Suprapubic skin (tissue), 4 donors: ENCODE results near the gene PEAR1. TPM values are rescaled to one million over a fixed set of nuclear protein-coding genes. Genes with fewer than 3 reads are reported as not detected.

Source experiments
- DNase-seq, 2 donors: peaks; one replicate each; pipeline ENCODE4 v3.0.0-alpha.2; 2019; ENCODE audit warnings: low spot score in 2 of 2
- H3K27ac ChIP-seq: fragments of 200-600 bp; sonication (generic); one replicate; pipeline ENCODE4 v1.5.1; 2019
- H3K27me3 ChIP-seq: fragments of 200-600 bp; sonication (generic); one replicate; pipeline ENCODE4 v1.5.1; 2019
- H3K36me3 ChIP-seq: fragments of 200-600 bp; sonication (generic); one replicate; pipeline ENCODE4 v1.5.1; 2019
- H3K4me1 ChIP-seq: fragments of 200-600 bp; sonication (generic); one replicate; pipeline ENCODE4 v1.5.1; 2019
- H3K4me3 ChIP-seq: fragments of 200-600 bp; sonication (generic); one replicate; pipeline ENCODE4 v1.5.1; 2019; ENCODE audit warnings: mild to moderate bottlenecking
- H3K9me3 ChIP-seq: fragments of 200-600 bp; sonication (generic); one replicate; pipeline ENCODE4 v1.5.1; 2019
- CTCF ChIP-seq, 2 donors: fragments of 200-600 bp in 1 of 2; fragments of 450-650 bp in 1 of 2; sonication (generic) in 1 of 2; IDR thresholded peaks; one replicate each; pipeline ENCODE4 v1.5.1; 2016 to 2019; ENCODE audit warnings: antibody characterized with exemption in 2 of 2, mild to moderate bottlenecking in 1 of 2, moderate library complexity in 1 of 2
- EP300 ChIP-seq: sonication (generic); formaldehyde crosslinking; IDR thresholded peaks from one replicate; pipeline ENCODE4 v1.6.1; 2017; ENCODE audit warnings: antibody characterized with exemption
- POLR2A ChIP-seq, 2 donors: fragments of 450-650 bp; IDR thresholded peaks; one replicate each; pipeline ENCODE4 v1.6.1; 2017; ENCODE audit warnings: antibody characterized with exemption in 2 of 2, mild to moderate bottlenecking in 2 of 2, moderate library complexity in 2 of 2
- POLR2AphosphoS5 ChIP-seq, 3 donors: sonication (generic); formaldehyde crosslinking; IDR thresholded peaks; one replicate each; pipeline ENCODE4 v1.6.1; 2017; ENCODE audit warnings: antibody characterized with exemption in 3 of 3
- WGBS: methylation state at CpG from one replicate; pipeline ENCODE4 v1.1.5; 2018; 5-methylcytosine and 5-hydroxymethylcytosine counted together
- total RNA-seq, 4 donors: library from RNA; depleted of rRNA; stranded (reverse); fragments of >200 nt; gene quantifications; one replicate each; pipeline ENCODE4 v1.1.0, GENCODE V29; 2016

PEAR1 gene
- total RNA-seq, 4 donors from 2014 or later: 2.4 to 5.7 (median 3.8) TPM

- no peak overlapping the region for H3K4me3 ChIP-seq
- WGBS: no CpG with 5 or more reads among the region's 4 CpGs
These were observed 37.0 kb downstream of the PEAR1 start for GRCh38 chr1:156930483-156930882.

GRCh38 chr1:156931211-156931952 is 37.9 kb downstream of the PEAR1 start:
- H3K27ac ChIP-seq: no peak overlapping the region
- peaks cover 32% of the 10 kb centered on the region for H3K27me3 ChIP-seq
- H3K4me1 ChIP-seq: peaks cover 8% of the 10 kb centered on the region
- no peaks in the 10 kb centered on the region for H3K9me3 ChIP-seq
- DNase-seq: no peak
- peaks cover 14% of the 10 kb centered on the region for H3K36me3 ChIP-seq
- H3K4me3 ChIP-seq: no peak overlapping the region
- TF ChIP-seq POLR2A (IDR thresholded peaks at IDR 0.05): no peak
- no peak for TF ChIP-seq EP300
- TF ChIP-seq POLR2AphosphoS5 (IDR thresholded peaks at IDR 0.05): no peak
- TF ChIP-seq CTCF (IDR thresholded peaks at IDR 0.05): no peak
- WGBS: 65% methylated on average over 11 of the region's 11 CpGs

More at GRCh38 chr1:156930483-156930882, 37.0 kb downstream of the PEAR1 start:
- H3K27me3 ChIP-seq: peaks cover 40% of the 10 kb centered on the region
- DNase-seq: no peak
- TF ChIP-seq CTCF (IDR thresholded peaks at IDR 0.05): no peak
- TF ChIP-seq POLR2AphosphoS5 (IDR thresholded peaks at IDR 0.05): no peak
- TF ChIP-seq EP300: no peak
- no peak for TF ChIP-seq POLR2A (IDR thresholded peaks at IDR 0.05)
- H3K4me1 ChIP-seq: peaks cover 10% of the 10 kb centered on the region
- peaks cover 7% of the 10 kb centered on the region for H3K36me3 ChIP-seq
- no peak overlapping the region for H3K27ac ChIP-seq
- H3K9me3 ChIP-seq: no peaks in the 10 kb centered on the region

- Histone ChIP-seq H3K27ac (no peak overlapping the region), H3K36me3 (peaks cover 20% of the 10 kb centered on the region), H3K4me1 (peaks cover 8% of the 10 kb centered on the region), H3K9me3 (no peaks in the 10 kb centered on the region), H3K4me3 (no peak overlapping the region), H3K27me3 (peaks cover 24% of the 10 kb centered on the region)
- 47% methylated on average over 4 of the region's 8 CpGs for WGBS
- TF ChIP-seq CTCF (IDR thresholded peaks at IDR 0.05) (no peak), POLR2AphosphoS5 (IDR thresholded peaks at IDR 0.05) (no peak), EP300 (no peak), POLR2A (IDR thresholded peaks at IDR 0.05) (no peak)
- DNase-seq: no peak
These were observed 38.6 kb downstream of the PEAR1 start for GRCh38 chr1:156931974-156932710.

GRCh38 chr1:156933136-156933535 is 39.6 kb downstream of the PEAR1 start:
- Histone ChIP-seq H3K9me3 (no peaks in the 10 kb centered on the region), H3K4me1 (no peaks in the 10 kb centered on the region), H3K36me3 (peaks cover 30% of the 10 kb centered on the region), H3K4me3 (no peak overlapping the region), H3K27ac (no peak overlapping the region), H3K27me3 (peaks cover 14% of the 10 kb centered on the region)
- 76% methylated on average over 6 of the region's 6 CpGs for WGBS
- DNase-seq: no peak
- TF ChIP-seq CTCF (IDR thresholded peaks at IDR 0.05) (no peak), POLR2AphosphoS5 (IDR thresholded peaks at IDR 0.05) (no peak), EP300 (no peak), POLR2A (IDR thresholded peaks at IDR 0.05) (no peak)

GRCh38 chr1:156935505-156936128 is 42.1 kb downstream of the PEAR1 start:
- TF ChIP-seq POLR2A (IDR thresholded peaks at IDR 0.05) (no peak), POLR2AphosphoS5 (IDR thresholded peaks at IDR 0.05) (no peak), CTCF (IDR thresholded peaks at IDR 0.05) (no peak), EP300 (no peak)
- Histone ChIP-seq H3K9me3 (no peaks in the 10 kb centered on the region), H3K4me1 (no peaks in the 10 kb centered on the region), H3K36me3 (peaks cover 55% of the 10 kb centered on the region), H3K4me3 (no peak overlapping the region), H3K27ac (no peak overlapping the region), H3K27me3 (no peaks in the 10 kb centered on the region)
- 85% methylated on average over 12 of the region's 17 CpGs for WGBS
- no peak for DNase-seq
